Type B pancreatic cell (in vitro differentiated cells): ENCODE data around the gene ORC1. TPM values are rescaled to one million over a fixed set of nuclear protein-coding genes. Genes with fewer than 3 reads are reported as not detected.
A peak's percentile ranks its signal among the peaks of the same experiment; 100 is the strongest.

Source experiments
- DNase-seq: peaks from one replicate; pipeline ENCODE4 v3.0.0; 2021; ENCODE audit warnings: mixed read lengths; ENCODE audit not compliant: unreplicated experiment; ENCODE audit errors: extremely low spot score
- H3K27ac Mint-ChIP-seq: 2 replicates; pipeline ENCODE4 v1.8.0; 2021; ENCODE audit warnings: mild to moderate bottlenecking, mixed read lengths
- H3K27me3 Mint-ChIP-seq: 2 replicates; pipeline ENCODE4 v1.8.0; 2021; ENCODE audit warnings: mixed read lengths
- H3K36me3 Mint-ChIP-seq: 2 replicates; pipeline ENCODE4 v1.8.0; 2021; ENCODE audit warnings: mixed read lengths
- H3K4me1 Mint-ChIP-seq: one replicate; pipeline ENCODE4 v1.8.0; 2021; ENCODE audit warnings: mixed read lengths; ENCODE audit not compliant: unreplicated experiment
- H3K4me3 Mint-ChIP-seq: 2 replicates; pipeline ENCODE4 v1.8.0; 2021; ENCODE audit warnings: mild to moderate bottlenecking, mixed read lengths
- H3K9me3 Mint-ChIP-seq: 2 replicates; pipeline ENCODE4 v1.8.0; 2021; ENCODE audit warnings: mixed read lengths
- total RNA-seq: library from RNA; stranded (reverse); gene quantifications from 2 replicates; pipeline ENCODE4 v1.2.1, GENCODE V29; 2021; ENCODE audit warnings: low replicate concordance
- TF ChIP-seq, protein P1 (sequence below): fragments of 200-600 bp; sonication (generic); conservative IDR thresholded peaks from 2 replicates; pipeline ENCODE4 v1.5.0; 2021; ENCODE audit warnings: antibody characterized with exemption, mild to moderate bottlenecking

Gene ORC1
- total RNA-seq, 1 donor from 2014 or later, result 14.8 TPM

DNA sequence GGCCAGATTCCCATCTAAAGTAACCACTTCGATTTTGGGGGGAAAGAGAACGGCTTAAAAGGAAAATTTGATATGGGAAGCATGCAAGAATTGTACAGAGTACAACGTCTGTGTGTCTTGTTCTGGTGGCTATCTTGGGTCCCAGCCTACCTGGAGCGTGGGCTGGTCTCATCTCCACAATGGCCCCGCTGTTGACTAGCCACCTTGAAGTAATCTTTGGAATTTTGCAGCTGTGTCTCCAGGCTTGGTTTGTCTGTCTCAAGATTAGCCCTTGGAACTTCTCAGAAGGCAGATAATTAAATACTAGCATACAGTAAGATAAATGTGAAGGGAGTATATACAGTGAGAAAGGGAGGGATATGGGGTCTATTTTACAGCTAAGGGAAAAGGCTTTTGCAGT, 37.0 kb downstream of the ORC1 start:
- H3K27ac Mint-ChIP-seq, result no peak overlapping the region
- H3K4me3 Mint-ChIP-seq, result peak overlapping the region; percentile 89
- no peak for DNase-seq
- no peaks in the 10 kb centered on the region for H3K27me3 Mint-ChIP-seq
- H3K4me1 Mint-ChIP-seq, result peaks cover 18% of the 10 kb centered on the region
- no peaks in the 10 kb centered on the region for H3K9me3 Mint-ChIP-seq
- TF ChIP-seq, protein P1, sequence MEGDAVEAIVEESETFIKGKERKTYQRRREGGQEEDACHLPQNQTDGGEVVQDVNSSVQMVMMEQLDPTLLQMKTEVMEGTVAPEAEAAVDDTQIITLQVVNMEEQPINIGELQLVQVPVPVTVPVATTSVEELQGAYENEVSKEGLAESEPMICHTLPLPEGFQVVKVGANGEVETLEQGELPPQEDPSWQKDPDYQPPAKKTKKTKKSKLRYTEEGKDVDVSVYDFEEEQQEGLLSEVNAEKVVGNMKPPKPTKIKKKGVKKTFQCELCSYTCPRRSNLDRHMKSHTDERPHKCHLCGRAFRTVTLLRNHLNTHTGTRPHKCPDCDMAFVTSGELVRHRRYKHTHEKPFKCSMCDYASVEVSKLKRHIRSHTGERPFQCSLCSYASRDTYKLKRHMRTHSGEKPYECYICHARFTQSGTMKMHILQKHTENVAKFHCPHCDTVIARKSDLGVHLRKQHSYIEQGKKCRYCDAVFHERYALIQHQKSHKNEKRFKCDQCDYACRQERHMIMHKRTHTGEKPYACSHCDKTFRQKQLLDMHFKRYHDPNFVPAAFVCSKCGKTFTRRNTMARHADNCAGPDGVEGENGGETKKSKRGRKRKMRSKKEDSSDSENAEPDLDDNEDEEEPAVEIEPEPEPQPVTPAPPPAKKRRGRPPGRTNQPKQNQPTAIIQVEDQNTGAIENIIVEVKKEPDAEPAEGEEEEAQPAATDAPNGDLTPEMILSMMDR, result no peak
- H3K36me3 Mint-ChIP-seq, result no peaks in the 10 kb centered on the region

DNA sequence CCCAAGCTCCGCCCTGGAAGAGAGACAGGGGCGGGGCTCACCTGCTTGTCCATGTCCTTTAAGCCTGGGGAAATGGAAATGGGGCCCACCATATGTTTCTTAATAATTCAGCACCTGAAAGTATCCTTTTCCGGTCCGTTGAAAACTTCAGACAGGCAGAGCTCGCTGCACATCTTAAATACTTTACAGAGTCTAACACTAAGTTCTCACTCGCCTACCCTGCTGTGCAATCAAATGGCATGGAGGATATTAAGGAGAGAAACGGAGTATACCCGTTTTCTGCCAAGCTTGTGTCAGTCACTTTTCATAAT, 37.8 kb downstream of the ORC1 start:
- TF ChIP-seq, protein P1, result no peak
- no peaks in the 10 kb centered on the region for H3K9me3 Mint-ChIP-seq
- DNase-seq, result no peak
- H3K27me3 Mint-ChIP-seq, result no peaks in the 10 kb centered on the region
- H3K4me3 Mint-ChIP-seq, result peak overlapping the region; percentile 89
- H3K4me1 Mint-ChIP-seq, result peaks cover 18% of the 10 kb centered on the region
- H3K27ac Mint-ChIP-seq, result peak overlapping the region; percentile 89
- no peaks in the 10 kb centered on the region for H3K36me3 Mint-ChIP-seq

DNA sequence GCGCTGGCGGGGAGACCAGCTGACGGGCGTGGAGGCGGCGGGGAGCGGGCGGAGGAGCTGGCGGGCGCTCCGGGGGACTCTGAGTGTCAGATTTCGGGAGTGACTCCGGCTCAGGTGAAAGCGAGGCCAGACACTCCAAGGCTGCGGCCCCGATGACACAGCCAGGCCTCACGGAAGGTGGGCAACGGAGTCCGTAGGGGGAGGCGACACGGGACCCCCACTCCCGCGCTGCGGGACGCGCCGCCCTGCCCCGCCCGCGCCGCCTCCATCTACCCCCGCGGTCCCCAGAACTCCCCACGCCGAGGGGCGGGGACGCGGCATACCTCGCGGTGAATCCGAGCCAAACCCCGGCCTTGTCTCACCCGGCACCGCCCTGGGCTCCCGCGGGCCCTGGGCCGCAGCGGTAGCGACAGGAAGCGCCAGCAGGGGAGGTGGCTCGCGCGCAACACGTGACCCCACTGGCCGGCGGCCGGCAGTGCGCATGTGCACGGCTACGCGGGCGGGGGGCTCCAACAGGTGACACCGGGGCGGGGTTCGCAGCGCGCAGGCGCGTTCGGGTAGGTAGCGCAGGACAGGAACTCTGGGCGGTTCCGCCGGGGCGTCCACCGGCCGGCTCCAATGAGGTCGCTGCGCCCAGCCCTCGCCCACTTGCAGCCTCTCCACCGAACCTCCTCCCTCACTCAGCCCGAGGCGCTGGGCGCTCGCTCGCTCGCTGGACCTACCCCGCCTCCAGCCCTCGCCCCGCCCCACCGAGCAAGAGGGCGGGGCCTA, 38.3 kb downstream of the ORC1 start, which contains the start of gene CC2D1B:
TSS of gene CC2D1B (minus strand) at position 460 of the 771 bp plus-strand sequence. CDS start 1,585 bp downstream, outside the sequence.
- H3K27ac Mint-ChIP-seq, result peak within 1 kb of the TSS; percentile 98
- H3K27me3 Mint-ChIP-seq, result no peaks in the 10 kb centered on the region
- peaks cover 18% of the 10 kb centered on the region for H3K4me1 Mint-ChIP-seq
- H3K9me3 Mint-ChIP-seq, result no peaks in the 10 kb centered on the region
- DNase-seq, result peak; percentile 99
- TF ChIP-seq, protein P1, result peak; percentile 50
- peak within 1 kb of the TSS; percentile 97 for H3K4me3 Mint-ChIP-seq
- no peaks in the 10 kb centered on the region for H3K36me3 Mint-ChIP-seq

DNA sequence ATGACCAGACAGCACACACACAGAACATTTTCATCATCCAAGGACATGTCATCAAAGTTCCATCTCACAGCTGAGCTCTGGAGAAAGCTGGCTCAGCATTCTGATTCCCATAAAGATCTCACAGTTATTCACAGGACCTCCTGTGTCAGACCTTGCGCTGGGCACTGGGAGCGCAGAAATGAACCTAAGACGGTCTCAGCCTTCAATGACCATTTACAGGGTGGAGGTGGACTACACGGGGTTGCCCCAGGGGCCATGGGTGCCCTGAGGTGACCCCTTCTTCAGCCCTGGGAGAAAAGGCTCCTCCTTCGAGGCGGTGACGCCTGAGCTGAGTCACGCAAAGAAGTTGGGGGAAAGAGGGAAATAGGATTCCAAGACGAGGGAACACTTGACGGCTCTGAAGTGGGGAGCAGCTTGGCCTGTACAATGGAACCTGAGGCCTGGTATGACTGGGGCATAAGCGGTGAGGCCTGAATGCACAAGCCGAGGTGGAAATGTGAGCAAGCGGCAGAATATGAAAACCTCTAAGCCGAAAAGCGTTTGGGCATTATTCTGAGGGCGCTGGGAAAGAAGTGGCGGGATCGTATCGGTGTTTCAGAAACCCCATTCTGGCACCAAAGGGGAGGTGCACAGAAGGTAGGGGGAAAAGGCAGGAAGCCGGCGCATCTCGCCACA, 39.0 kb downstream of the ORC1 start:
- Mint-ChIP-seq H3K27ac (peak overlapping the region; percentile 98), H3K36me3 (no peaks in the 10 kb centered on the region), H3K27me3 (no peaks in the 10 kb centered on the region), H3K9me3 (no peaks in the 10 kb centered on the region), H3K4me1 (peaks cover 18% of the 10 kb centered on the region), H3K4me3 (peak overlapping the region; percentile 97)
- TF ChIP-seq, protein P1, result no peak
- no peak for DNase-seq

DNA sequence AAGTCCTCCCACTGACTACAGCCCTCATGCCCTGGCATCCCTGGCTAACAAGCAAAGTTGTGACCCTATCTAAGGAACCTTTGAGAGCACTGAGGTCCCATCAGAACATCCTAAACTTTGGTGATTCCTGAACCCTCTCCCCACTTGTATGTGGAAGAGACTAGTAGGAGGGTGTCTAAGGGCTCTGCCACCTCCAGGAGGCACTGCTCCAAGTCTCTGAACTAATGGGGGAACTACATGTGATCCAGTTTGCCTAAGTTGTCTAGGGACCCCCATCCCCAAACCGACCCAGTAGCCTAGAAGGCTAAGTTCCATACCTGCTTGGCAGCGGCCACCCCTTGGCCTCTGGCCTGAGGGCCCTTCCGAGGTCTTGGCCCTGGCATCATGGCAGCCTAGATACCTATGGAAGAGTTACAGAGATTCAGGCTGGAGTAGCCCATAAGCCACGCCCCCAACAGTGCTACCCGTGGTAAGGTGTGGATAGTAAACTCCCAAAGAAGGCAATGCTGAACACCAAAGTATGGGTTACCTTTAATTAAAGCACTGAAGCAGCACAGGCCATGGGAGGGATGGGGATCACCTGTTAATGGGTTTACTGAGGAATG, 39.9 kb downstream of the ORC1 start:
- Mint-ChIP-seq H3K4me1 (peaks cover 18% of the 10 kb centered on the region), H3K36me3 (no peaks in the 10 kb centered on the region), H3K9me3 (no peaks in the 10 kb centered on the region), H3K27ac (peak overlapping the region; percentile 98), H3K4me3 (peak overlapping the region; percentile 97), H3K27me3 (no peaks in the 10 kb centered on the region)
- TF ChIP-seq, protein P1, result no peak
- no peak for DNase-seq
